SK-N-SH (cell line): ENCODE results near the gene GOLPH3. TPM values are rescaled to one million over a fixed set of nuclear protein-coding genes. Genes with fewer than 3 reads are reported as not detected.
"Not testable (repeated sequence)": the region's sequence is repeated elsewhere in the genome, so short reads cannot be mapped to it uniquely, and the experiment has no call there.

Source experiments
- CTCF ChIA-PET: fragments of 300-600, 350-600 bp; formaldehyde crosslinking; extraction: SDS; loops from one replicate; lab custom pipeline; 2021; lab: Yijun Ruan, JAX
- POLR2A ChIA-PET: fragments of 350-600 bp; sonication (Branson Sonifier 250); formaldehyde crosslinking; extraction: SDS; loops from one replicate; lab custom pipeline; 2020; ENCODE audit warnings: antibody characterized with exemption, inconsistent platforms; lab: Yijun Ruan, JAX
- DNase-seq: peaks from one replicate; pipeline ENCODE4 v3.0.0; 2012
- H2AFZ ChIP-seq: fragments of 200-600 bp; sonication (generic); 2 replicates; pipeline ENCODE4 v1.8.1; 2016; ENCODE audit warnings: antibody characterized with exemption, mild to moderate bottlenecking, low read depth
- H3F3A ChIP-seq: fragments of 200-600 bp; sonication (generic); replicated peaks from 2 replicates; pipeline ENCODE3; 2016; ENCODE audit warnings: antibody characterized with exemption, mild to moderate bottlenecking; ENCODE audit not compliant: insufficient read depth
- H3K27ac ChIP-seq, 2 experiments: fragments of 200-500 bp in 1 of 2; fragments of 200-600 bp in 1 of 2; sonication (Bioruptor generic) in 1 of 2; sonication (generic), shearing (Covaris generic) in 1 of 2; 2 replicates each; pipeline versions ENCODE4 v1.5.1 to v1.6.1; 2014 to 2016; ENCODE audit warnings: low read depth in 2 of 2, inconsistent platforms in 1 of 2, low read length in 1 of 2, mild to moderate bottlenecking in 1 of 2, mixed read lengths in 1 of 2
- H3K27me3 ChIP-seq: fragments of 200-600 bp; sonication (generic), shearing (Covaris generic); 2 replicates; pipeline ENCODE4 v1.6.1; 2016; ENCODE audit warnings: mixed run types; ENCODE audit not compliant: insufficient read depth
- H3K36me3 ChIP-seq, 2 experiments: fragments of 200-500 bp in 1 of 2; fragments of 200-600 bp in 1 of 2; sonication (Bioruptor generic) in 1 of 2; sonication (generic) in 1 of 2; replicated peaks in 1 of 2; 2 replicates each; pipeline versions ENCODE3 to v1.5.1; 2014 to 2016; ENCODE audit warnings: low read length in 1 of 2, mild to moderate bottlenecking in 1 of 2; ENCODE audit not compliant: insufficient read depth in 2 of 2, control insufficient read depth in 1 of 2
- H3K4me1 ChIP-seq, 2 experiments: fragments of 200-500 bp in 1 of 2; fragments of 200-600 bp in 1 of 2; sonication (Bioruptor generic) in 1 of 2; sonication (generic), shearing (Covaris generic) in 1 of 2; 2 replicates each; pipeline versions ENCODE4 v1.5.1 to v1.6.1; 2014 to 2016; ENCODE audit warnings: low read depth in 1 of 2, low read length in 1 of 2, mixed run types in 1 of 2; ENCODE audit not compliant: insufficient read depth in 2 of 2, control insufficient read depth in 1 of 2
- H3K4me2 ChIP-seq: fragments of 200-600 bp; sonication (generic), shearing (Covaris generic); 2 replicates; pipeline ENCODE4 v1.6.1; 2017; ENCODE audit warnings: mixed run types
- H3K4me3 ChIP-seq, 2 experiments: fragments of 200-500 bp in 1 of 2; fragments of 200-600 bp in 1 of 2; sonication (Bioruptor generic) in 1 of 2; sonication (generic), shearing (Covaris generic) in 1 of 2; 2 replicates each; pipeline versions ENCODE4 v1.5.1 to v1.8.1; 2014 to 2016; ENCODE audit warnings: low read depth in 2 of 2, inconsistent platforms in 1 of 2, low read length in 1 of 2, mild to moderate bottlenecking in 1 of 2, mixed read lengths in 1 of 2, moderate library complexity in 1 of 2
- H3K79me2 ChIP-seq: fragments of 200-600 bp; sonication (generic); 2 replicates; pipeline ENCODE4 v1.8.1; 2017; ENCODE audit warnings: mild to moderate bottlenecking; ENCODE audit not compliant: insufficient read depth
- H3K9ac ChIP-seq: fragments of 200-600 bp; sonication (generic); 2 replicates; pipeline ENCODE4 v1.6.1; 2017; ENCODE audit warnings: mixed run types
- H3K9me2 ChIP-seq: fragments of 200-600 bp; sonication (generic); 2 replicates; pipeline ENCODE4 v1.6.1; 2017; ENCODE audit warnings: mixed run types
- H3K9me3 ChIP-seq: fragments of 200-600 bp; sonication (generic); 2 replicates; pipeline ENCODE4 v1.6.1; 2017; ENCODE audit warnings: mixed run types, mild to moderate bottlenecking, moderate library complexity
- H4K20me1 ChIP-seq: fragments of 200-600 bp; sonication (generic); 2 replicates; pipeline ENCODE4 v1.6.1; 2017; ENCODE audit warnings: mild to moderate bottlenecking, mixed run types; ENCODE audit not compliant: insufficient read depth
- CHD2 ChIP-seq: fragments of 150-350 bp; IDR thresholded peaks from 2 replicates; pipeline ENCODE4 v1.6.1; 2018; ENCODE audit warnings: low read length; ENCODE audit not compliant: partially characterized antibody
- CTCF ChIP-seq: fragments of 200-600 bp; sonication (generic); IDR thresholded peaks from 2 replicates; pipeline ENCODE4 v1.6.1; 2017; ENCODE audit warnings: antibody characterized with exemption, mild to moderate bottlenecking, moderate library complexity
- RAD21 ChIP-seq: IDR thresholded peaks from 2 replicates; pipeline ENCODE4 v1.6.1; 2012; ENCODE audit warnings: mild to moderate bottlenecking, low read length
- RFX5 ChIP-seq: IDR thresholded peaks from 2 replicates; pipeline ENCODE4 v1.6.1; 2012; ENCODE audit warnings: mild to moderate bottlenecking, improper control_type of control experiment, low read length
- SMC3 ChIP-seq: IDR thresholded peaks from 2 replicates; pipeline ENCODE4 v1.6.1; 2012; ENCODE audit warnings: low read depth, low read length, improper control_type of control experiment
- WGBS: methylation state at CpG from one replicate; pipeline ENCODE4 v1.1.6; 2017; ENCODE audit warnings: low lambda C conversion rate; 5-methylcytosine and 5-hydroxymethylcytosine counted together
- polyA plus RNA-seq, 3 experiments: library from polyadenylated mRNA; depleted of rRNA; stranded (reverse); fragments of >200 nt; gene quantifications; 2 replicates each; pipeline ENCODE4 v1.2.3, GENCODE V29; 2012
- small RNA-seq, 7 experiments: library from RNA; depleted of rRNA; stranded (forward); fragments of <200 nt; gene quantifications; one replicate each; pipeline ENCODE3, GENCODE V24; 2012

The GOLPH3 gene
- polyA plus RNA-seq, 1 of the 3 experiments (the other 2 are of a cell fraction): 25.5 TPM

GRCh38 chr5:32078855-32079254 is 95.3 kb downstream of the GOLPH3 start:
- not testable (repeated sequence) for H3K9me3 ChIP-seq, H3K79me2 ChIP-seq, H4K20me1 ChIP-seq, H2AFZ ChIP-seq, H3K36me3 ChIP-seq, H3K9ac ChIP-seq, H3K27me3 ChIP-seq, H3K4me2 ChIP-seq, H3K9me2 ChIP-seq, H3K27ac ChIP-seq, DNase-seq, H3K4me3 ChIP-seq, H3F3A ChIP-seq, H3K4me1 ChIP-seq
- WGBS: 67% methylated on average over 6 of the region's 6 CpGs
- CTCF ChIA-PET: interaction anchor here (2.9 to 4.1 kb wide), 2 partner anchors 17 to 253 kb away, joined by 29 to 195 read pairs; no protein-coding TSS in a partner anchor
- POLR2A ChIA-PET: interaction anchor here (0.6 kb wide), 1 partner anchor 107 kb away, joined by 3 read pairs; no protein-coding TSS in a partner anchor

GRCh38 chr5:32076699-32077695 is 97.1 kb downstream of the GOLPH3 start:
- Histone ChIP-seq H3K9ac (no peak overlapping the region), H3K4me2 (no peak overlapping the region), H3K4me1 (no peaks in the 10 kb centered on the region; a peak in 1 of 4 replicates), H3F3A (no peaks in the 10 kb centered on the region), H2AFZ (no peak overlapping the region), H3K27me3 (no peaks in the 10 kb centered on the region), H3K9me2 (no peaks in the 10 kb centered on the region), H3K36me3 (no peaks in the 10 kb centered on the region), H3K27ac (no peak overlapping the region), H4K20me1 (no peaks in the 10 kb centered on the region), H3K4me3 (no peak overlapping the region), H3K9me3 (no peaks in the 10 kb centered on the region), H3K79me2 (no peaks in the 10 kb centered on the region)
- 26% methylated on average over 4 of the region's 4 CpGs for WGBS
- ChIA-PET POLR2A (interaction anchor here (1.1 to 1.4 kb wide), 2 partner anchors 133 to 252 kb away, joined by 3 to 5 read pairs; no protein-coding TSS in a partner anchor), CTCF (interaction anchor here (0.5 to 4.1 kb wide), 104 partner anchors 8 to 545 kb away, joined by 3 to 195 read pairs (median 5); partner anchors contain the start of genes C5orf22 and DROSHA)
- DNase-seq: peak; percentile 61
- TF ChIP-seq SMC3 (peak; percentile 73), CHD2 (no peak), RFX5 (no peak), CTCF (peak; percentile 93), RAD21 (peak; percentile 96)

Small RNA genes within 50 kb of the gene (small RNA-seq; reads per million reads assigned to genes)
- gene RF00019: 0 reads per million in 7 experiments

Other genes starting within 250 kb of the GOLPH3 start
- 10.9 and 13.2 TPM in 2 replicates for gene MTMR12, start 138.6 kb upstream of the GOLPH3 start, polyA plus RNA-seq (2012; rRNA removed)